Measurements from ENCODE around the gene NEK10. TPM values are rescaled to one million over a fixed set of nuclear protein-coding genes. Genes with fewer than 3 reads are reported as not detected.
A peak's percentile ranks its signal among the peaks of the same experiment; 100 is the strongest.

NEK10 gene
- total and polyA plus RNA-seq, 2 of the 13 experiments (the other 11 are each of a cell fraction or from before 2014, with no cell fraction given): 2.8 to 14.2 TPM

GRCh38 chr3:27115352-27115751 lies 253.8 kb downstream of the NEK10 start:
- in situ Hi-C loops (cut with HindIII; ENCODE audit: extremely low pct_ligation_motif_present, low pct_unique_long_range_greater_than_20kb): no loop called here
- Histone ChIP-seq H3K9ac (ENCODE audit: insufficient read depth, low read depth, low read length) (no peak overlapping the region), H3K4me2 (ENCODE audit: low read depth, low read length) (peak overlapping the region; percentile 2; the same call in 1 of the 2 replicates), H3K79me2 (ENCODE audit: insufficient read depth, low read length) (no peaks in the 10 kb centered on the region), H3K4me3 (replicated peaks in 1 of 3; ENCODE audit: insufficient read depth in 1 of 3, low read depth in 2 of 3, low read length in 3 of 3) (no peak overlapping the region), H3K4me1 (ENCODE audit: insufficient read depth, low read length) (peaks cover 26% of the 10 kb centered on the region), H3K36me3 (replicated peaks in 1 of 2; ENCODE audit: control insufficient read depth in 1 of 2, insufficient read depth in 2 of 2, low read length in 2 of 2) (no peaks in the 10 kb centered on the region), H3K9me3 (ENCODE audit: low read length) (no peaks in the 10 kb centered on the region), H3K27me3 (ENCODE audit: control insufficient read depth in 1 of 2, insufficient read depth in 2 of 2, low read length in 2 of 2) (no peaks in the 10 kb centered on the region), H3K27ac (ENCODE audit: extremely low read length, insufficient read depth, low read length) (no peak overlapping the region), H2AFZ (ENCODE audit: low read length) (no peak overlapping the region), H4K20me1 (ENCODE audit: insufficient read depth, low read length) (no peaks in the 10 kb centered on the region)
- intact Hi-C loops (cut with micrococcal nuclease; ENCODE audit: unreplicated experiment): no loop called here
- FAIRE-seq (no peak), ATAC-seq (peak; percentile 27; the same call in 1 of the 3 replicates), DNase-seq (ENCODE audit: low spot score) (peak; percentile 64)
- no TSS peak for BruUV-seq (replicated peaks)
- ChIA-PET POLR2A (interaction anchor here (0.8 to 2.3 kb wide), 2 partner anchors 10 to 15 kb away, joined by 3 to 5 read pairs; no protein-coding TSS in a partner anchor), CTCF (ENCODE audit: low intra/inter-chr PET ratio, low total read pairs) (no interaction called here)
- WGBS (ENCODE audit: low lambda C conversion rate): 30% methylated on average over 1 of the region's 1 CpG
- no peak for TF ChIP-seq ZMYM3 (CRISPR knock-in tag; IDR thresholded peaks at IDR 0.05)
- TF ChIP-seq ELF4 (CRISPR knock-in tag; IDR thresholded peaks at IDR 0.05; ENCODE audit: borderline replicate concordance): no peak
- TF ChIP-seq CAMTA2 (CRISPR knock-in tag; IDR thresholded peaks at IDR 0.05; ENCODE audit: borderline replicate concordance): no peak
- no peak for TF ChIP-seq ZNF225 (CRISPR knock-in tag; IDR thresholded peaks at IDR 0.05)
- peak; percentile 54 for TF ChIP-seq HNF4A (CRISPR knock-in tag; IDR thresholded peaks at IDR 0.05)
- 0 out of 2 replicates have a peak, but pooled peaks have one; percentile 25 for TF ChIP-seq ISL2 (CRISPR knock-in tag; IDR thresholded peaks at IDR 0.05)
- TF ChIP-seq THAP11 (CRISPR knock-in tag; IDR thresholded peaks at IDR 0.05): no peak
- no peak for TF ChIP-seq ZNF282 (IDR thresholded peaks at IDR 0.05; ENCODE audit: partially characterized antibody)
- no peak for TF ChIP-seq BRD4 (CRISPR knock-in tag; IDR thresholded peaks at IDR 0.05)
- no peak for TF ChIP-seq ZHX2 (IDR thresholded peaks at IDR 0.05; ENCODE audit: low read depth)
- TF ChIP-seq ZHX2 (CRISPR knock-in tag; IDR thresholded peaks at IDR 0.05; ENCODE audit: borderline replicate concordance): no peak
- no peak for TF ChIP-seq SAFB2 (CRISPR knock-in tag; IDR thresholded peaks at IDR 0.05; ENCODE audit: borderline replicate concordance, low read depth)
- no peak for TF ChIP-seq ZNF598 (CRISPR knock-in tag; IDR thresholded peaks at IDR 0.05; ENCODE audit: borderline replicate concordance)
- peak; percentile 84; the same call in 1 of the 2 replicates for TF ChIP-seq ZSCAN20 (CRISPR knock-in tag; IDR thresholded peaks at IDR 0.05; ENCODE audit: borderline replicate concordance)
- TF ChIP-seq ZNF121 (CRISPR knock-in tag; IDR thresholded peaks at IDR 0.05): no peak
- no peak for TF ChIP-seq CC2D1A (CRISPR knock-in tag; IDR thresholded peaks at IDR 0.05)
- no peak for TF ChIP-seq BORCS8-MEF2B (CRISPR knock-in tag; IDR thresholded peaks at IDR 0.05)
- TF ChIP-seq SKIL (CRISPR knock-in tag; IDR thresholded peaks at IDR 0.05; ENCODE audit: borderline replicate concordance): no peak
- no peak for TF ChIP-seq NFKBIZ (CRISPR knock-in tag; IDR thresholded peaks at IDR 0.05)
- no peak for TF ChIP-seq ZC3H4 (CRISPR knock-in tag; IDR thresholded peaks at IDR 0.05; ENCODE audit: borderline replicate concordance)

Data from HepG2 (cell line).